NCI-H526 treated with DMSO at 0.1 percent for 48 hours (cell line): ENCODE results near the gene LMOD2.

Source experiments
- DNase-seq: peaks from one replicate; lab custom pipeline; 2025; lab: John Stamatoyannopoulos, UW

LMOD2 gene

GRCh38 chr7:123673137-123673732 is 17.6 kb downstream of the LMOD2 start:
- no peak for DNase-seq

DNA sequence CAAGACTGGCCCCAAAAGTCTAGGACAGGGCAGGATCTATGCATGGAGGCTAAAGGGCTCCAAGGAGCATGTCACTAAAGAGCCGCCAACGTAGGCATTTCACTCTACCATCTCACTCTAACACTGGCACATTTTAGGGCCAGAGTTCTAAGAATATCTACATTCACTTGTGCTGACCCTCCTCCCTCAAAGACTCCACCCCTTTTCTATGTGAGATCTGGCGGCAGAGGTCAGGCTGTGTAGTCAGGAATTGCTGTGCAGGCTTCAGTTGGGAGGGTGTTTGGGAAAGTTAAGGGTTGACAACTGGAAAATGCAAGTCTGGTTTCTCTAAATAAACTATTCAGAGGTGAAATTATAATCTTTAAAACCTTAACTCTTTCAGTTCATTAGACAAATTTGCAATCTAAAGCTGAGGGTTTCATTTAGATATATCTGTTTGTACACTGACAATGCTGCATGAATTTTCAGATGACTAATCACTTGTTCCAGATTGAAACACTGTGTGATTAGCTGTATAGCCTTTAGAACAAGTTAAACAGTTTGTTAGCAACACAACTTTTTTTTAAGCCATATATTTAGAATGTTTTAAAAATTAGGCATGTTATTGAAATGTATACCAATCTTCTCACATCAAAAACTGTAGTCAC is 18.2 kb downstream of the LMOD2 start:
- no peak for DNase-seq

- no peak for DNase-seq
Observed at GRCh38 chr7:123674399-123675180, 18.9 kb downstream of the LMOD2 start.

- no peak for DNase-seq
Observed at GRCh38 chr7:123675181-123675473, 19.5 kb downstream of the LMOD2 start.

GRCh38 chr7:123677061-123677715 is 21.5 kb downstream of the LMOD2 start:
- DNase-seq: no peak

DNA sequence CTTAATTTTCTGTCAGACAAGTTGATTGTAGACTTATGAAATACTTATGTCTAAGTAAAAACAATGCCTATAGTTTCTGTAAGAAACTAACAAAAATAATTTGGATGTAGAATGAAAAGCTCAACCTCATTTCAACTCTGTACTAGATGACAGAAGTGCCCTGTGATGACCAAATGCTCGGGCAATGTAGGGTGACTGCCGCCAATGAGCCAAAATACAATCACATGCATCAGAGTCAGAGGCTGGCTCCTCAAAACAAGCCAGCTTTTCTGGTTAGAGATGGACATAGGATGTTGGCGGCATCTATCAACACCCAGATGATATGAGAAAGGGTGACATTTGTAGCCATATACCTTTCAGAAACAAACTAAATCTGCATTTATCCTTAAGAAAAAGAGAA is 23.9 kb downstream of the LMOD2 start:
- DNase-seq: no peak

- no peak for DNase-seq
Observed at GRCh38 chr7:123680580-123680979, 24.9 kb downstream of the LMOD2 start.

- DNase-seq: no peak
Observed at GRCh38 chr7:123681561-123681960, 25.9 kb downstream of the LMOD2 start.

DNA sequence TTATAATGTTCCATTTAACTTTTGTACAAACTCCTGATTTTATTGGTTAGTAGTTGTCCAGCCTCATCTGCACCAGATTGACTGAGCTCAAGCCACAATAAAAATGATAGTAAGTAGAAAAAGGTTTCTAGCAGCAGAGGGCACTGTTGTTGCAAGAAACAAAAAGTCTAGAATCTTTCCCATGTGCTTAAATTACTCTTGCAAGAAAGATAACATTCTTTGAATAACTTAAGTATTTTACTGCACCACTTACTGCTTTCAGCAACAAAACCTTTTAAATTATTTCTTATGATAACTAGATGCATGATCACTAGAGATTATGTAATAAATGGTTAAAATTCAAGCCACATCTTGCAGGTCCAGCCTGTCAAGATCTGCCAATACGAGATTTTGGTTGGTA is 27.0 kb downstream of the LMOD2 start:
- DNase-seq: peak; percentile 61

DNA sequence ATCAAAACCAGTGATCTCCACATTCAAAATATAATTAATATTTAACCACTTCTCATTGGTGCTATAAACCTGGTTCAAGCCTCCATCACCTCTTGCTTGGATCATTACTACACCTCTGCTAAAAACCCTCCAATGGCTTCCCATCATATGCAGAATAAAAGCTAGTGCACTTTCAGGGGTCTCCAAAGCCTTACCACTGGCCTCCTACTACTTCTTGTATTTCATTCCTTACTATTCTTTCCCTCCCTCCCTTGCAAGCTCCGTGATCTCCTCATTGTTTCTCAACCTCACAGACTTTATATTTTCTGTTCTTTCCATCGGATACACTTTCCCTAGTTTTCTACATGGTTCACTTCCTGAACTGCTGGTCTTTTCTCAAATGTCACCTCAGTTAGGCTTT is 31.5 kb downstream of the LMOD2 start:
- DNase-seq: no peak

DNA sequence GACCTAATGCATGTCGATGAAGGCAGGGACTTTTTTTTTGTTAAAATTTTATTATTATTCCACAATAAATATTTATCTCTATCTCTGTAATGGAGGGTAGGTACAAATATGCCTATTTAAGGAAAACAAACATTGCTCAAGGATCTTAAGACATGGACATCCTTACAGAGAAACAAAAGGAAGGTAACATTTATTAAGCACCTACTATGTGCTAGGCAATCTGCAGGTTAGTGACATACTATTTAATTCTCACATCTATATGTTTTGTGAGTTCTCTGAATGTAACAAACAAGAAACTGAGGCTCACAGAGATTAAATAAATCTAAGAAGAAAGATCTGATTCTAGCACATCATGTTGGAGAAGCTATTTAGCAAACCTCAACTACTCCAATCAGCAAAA is 32.1 kb downstream of the LMOD2 start:
- no peak for DNase-seq

- DNase-seq: no peak
Observed at GRCh38 chr7:123689250-123689649, 33.6 kb downstream of the LMOD2 start.

- DNase-seq: no peak
Observed at GRCh38 chr7:123690550-123690949, 34.9 kb downstream of the LMOD2 start.

DNA sequence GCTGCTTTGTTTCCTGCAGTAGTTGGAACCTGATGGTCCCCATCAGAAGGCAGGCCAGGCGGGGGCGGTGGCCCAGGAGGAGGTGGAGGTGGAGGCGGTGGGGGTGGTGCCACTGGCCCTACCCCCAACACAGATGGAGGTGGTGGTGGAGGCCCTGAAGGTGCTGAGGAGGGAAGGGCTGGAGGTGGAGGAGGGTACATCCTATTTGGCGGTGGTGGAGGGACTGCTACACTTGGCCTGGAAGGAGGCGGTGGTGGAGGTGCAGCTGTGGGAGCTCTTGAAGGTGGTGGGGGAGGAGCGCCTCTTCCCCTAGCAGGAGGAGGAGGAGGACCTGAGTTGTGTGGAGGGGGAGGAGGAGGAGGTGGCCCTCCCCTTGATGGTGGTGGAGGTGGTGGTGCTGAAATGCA is 36.8 kb downstream of the LMOD2 start:
- DNase-seq: no peak

DNA sequence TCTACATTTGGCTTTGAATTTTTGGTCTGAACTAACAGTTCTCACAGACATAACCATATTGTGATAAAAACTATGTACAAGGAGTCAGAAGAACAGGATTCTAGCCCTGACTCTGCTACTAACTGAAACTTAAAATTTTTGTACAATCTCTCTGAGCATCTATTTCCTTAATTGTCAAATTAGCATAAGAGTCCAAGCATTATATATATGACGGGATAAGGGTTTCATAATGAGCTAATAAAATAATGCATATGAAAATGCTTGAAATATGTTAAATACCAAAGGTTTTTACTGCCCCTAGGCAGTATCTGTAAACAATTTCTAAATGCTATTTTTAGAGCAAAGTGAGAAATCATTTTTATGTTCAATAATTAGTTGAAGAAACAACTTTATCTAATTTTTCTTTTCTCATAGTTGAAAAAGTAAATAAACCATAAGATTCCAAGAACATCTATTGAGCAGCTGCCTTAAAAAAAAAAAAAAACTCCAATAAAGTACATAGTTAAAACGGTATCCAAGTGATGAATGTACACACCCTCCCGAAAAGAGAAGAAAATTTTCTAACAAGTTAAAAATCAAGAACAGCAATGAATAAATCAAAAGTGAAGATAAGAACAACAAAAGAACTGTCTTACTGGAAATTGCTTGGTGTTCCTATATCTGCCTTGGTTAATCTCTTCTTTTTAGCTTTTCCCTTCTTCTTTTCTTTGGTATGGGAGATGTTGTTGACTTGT is 40.4 kb downstream of the LMOD2 start:
- no peak for DNase-seq

GRCh38 chr7:123705211-123705901 is 49.7 kb downstream of the LMOD2 start:
- DNase-seq: no peak

GRCh38 chr7:123709525-123709924 is 53.9 kb downstream of the LMOD2 start:
- no peak for DNase-seq

GRCh38 chr7:123710683-123711082 is 55.0 kb downstream of the LMOD2 start:
- no peak for DNase-seq

GRCh38 chr7:123711832-123712293 is 56.2 kb downstream of the LMOD2 start:
- DNase-seq: no peak

GRCh38 chr7:123712619-123713018 is 57.0 kb downstream of the LMOD2 start:
- DNase-seq: no peak
